Mesenteric fat pad (tissue), 1 donor: ENCODE measurements around the gene BICD1. TPM values are rescaled to one million over a fixed set of nuclear protein-coding genes. Genes with fewer than 3 reads are reported as not detected.

ENCODE experiments used
- DNase-seq: peaks from one replicate; pipeline ENCODE4 v3.0.0-alpha.2; 2020; ENCODE audit warnings: low spot score
- total RNA-seq: library from RNA; stranded (reverse); fragmentation: NEBNext Ultra II Directional; extraction: Animal tissue kit (Norgen Biotek cat#: 25700); gene quantifications from one replicate; pipeline ENCODE4 v1.2.1, GENCODE V29; 2021
- donor health status: DM: yes; HTN: yes; CAD: no.

The BICD1 gene
- total RNA-seq, 1 donor from 2014 or later: 21.9 TPM

DNA sequence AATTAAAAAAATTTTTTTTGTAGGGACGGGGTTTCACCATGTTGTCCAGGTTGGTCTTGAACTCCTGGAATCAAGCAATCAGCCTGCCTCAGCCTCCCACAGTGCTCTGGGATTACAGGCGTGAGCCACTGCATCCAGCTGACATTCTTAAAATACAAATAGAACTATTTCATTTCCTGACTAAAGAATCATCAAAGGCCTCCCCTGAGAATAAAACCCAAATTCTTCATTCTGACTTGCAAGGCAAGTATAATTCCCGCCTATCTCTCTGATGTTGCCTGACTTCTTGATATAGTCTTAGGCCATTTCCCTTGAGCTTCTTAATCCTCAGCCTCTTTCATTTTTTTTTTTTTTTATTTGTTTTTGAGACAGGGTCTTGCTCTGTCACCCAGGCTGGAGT, 4.4 kb upstream of the BICD1 start:
- DNase-seq: no peak

DNA sequence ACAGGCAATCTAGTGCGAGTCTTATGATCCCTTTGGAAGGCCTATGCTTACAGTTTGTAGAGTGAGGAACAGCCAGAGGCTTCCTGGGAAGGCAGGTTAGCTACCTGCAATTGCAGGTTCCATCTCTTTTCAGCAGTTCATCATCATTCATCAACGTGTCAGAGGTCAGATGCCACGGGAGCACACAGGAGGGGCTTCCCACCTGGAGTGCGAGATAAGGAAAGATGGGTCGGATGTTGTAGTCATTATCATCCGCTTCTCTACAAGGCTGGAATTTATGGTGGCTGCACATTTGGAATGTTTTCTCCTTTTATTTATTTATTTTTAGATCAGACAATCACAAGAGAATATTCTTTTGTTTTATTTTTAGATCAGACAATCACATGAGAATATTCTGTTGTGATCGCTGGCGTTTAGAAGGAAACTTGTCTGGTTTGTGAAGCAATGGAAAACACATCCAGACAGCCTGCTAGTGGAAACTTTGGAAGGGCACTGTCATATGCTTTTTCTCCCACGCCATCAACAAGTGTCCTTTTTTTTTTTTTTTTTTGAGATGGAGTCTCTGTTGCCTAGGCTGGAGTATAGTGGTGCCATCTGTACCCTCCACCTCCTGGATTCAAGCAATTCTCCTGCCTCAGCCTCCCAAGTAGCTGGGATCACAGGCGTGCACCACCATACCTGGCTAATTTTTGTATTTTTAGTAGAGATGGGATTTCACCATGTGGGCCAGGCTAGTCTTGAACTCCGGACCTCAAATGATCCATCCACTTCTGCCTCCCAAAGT, 1.9 kb upstream of the BICD1 start:
- no peak for DNase-seq

DNA sequence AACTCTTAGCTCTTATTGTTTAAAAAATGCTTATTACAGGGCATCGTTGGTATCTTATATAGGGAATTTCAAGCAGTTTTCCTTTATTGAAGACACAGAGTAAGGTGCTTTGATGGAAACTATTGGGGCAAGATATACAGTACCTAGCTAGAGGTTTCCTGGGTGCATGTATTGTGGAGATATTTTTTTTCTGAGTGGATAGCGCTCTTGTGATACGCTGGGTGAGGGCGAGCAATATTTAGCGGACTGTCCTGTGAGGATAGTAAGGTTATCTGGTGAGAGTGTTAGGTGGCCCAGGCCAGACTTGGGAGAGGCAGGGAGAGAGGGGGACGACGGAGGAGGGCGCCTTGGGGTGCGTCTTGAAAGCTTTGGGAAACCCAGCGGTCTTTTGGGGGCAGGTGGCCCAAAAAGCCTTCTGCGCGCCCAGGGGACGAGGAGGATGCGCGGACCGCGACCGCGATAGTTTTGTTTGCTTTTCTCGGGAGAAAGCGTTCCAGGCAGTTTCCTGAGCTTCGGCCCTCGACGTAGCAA, 596 bp upstream of the BICD1 start:
- no peak for DNase-seq

DNA sequence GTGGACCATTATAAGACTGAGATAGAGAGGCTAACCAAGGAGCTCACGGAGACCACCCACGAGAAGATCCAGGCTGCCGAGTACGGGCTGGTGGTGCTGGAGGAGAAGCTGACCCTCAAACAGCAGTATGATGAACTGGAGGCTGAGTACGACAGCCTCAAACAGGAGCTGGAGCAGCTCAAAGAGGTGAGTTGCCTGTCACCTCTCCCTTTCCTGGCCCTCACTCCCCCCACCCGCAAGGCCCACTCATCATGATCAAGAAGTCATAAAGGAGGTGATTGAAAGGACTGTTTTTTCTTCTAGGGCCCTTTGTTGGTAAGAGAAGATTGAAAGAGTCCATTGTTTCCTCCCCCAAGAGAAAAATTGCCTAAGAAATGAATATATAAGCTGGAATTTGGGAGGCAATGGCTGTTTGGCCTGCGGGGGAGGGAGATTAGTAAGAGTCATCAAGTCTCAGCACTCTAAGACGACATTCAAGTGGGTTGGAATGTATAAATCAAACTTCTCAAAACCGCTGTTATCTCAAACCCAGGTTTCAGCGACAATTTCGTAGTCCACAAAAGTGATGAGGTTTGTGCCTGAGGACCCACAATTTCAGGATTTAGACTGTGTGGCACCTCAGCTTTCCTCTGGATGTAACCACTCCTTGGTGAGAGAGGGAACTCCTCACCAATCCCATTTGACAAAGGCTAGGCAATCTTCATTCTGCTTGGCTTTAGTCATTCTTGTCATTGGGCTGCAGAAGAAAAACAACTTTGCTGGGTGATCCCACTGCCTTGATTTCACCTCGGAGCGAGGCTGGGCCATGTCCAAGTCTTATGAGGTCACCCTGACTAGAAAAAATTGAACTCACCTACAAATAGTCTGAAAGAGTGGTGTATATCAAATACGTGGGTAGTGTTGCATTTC, 966 bp downstream of the BICD1 start:
- DNase-seq: no peak

DNA sequence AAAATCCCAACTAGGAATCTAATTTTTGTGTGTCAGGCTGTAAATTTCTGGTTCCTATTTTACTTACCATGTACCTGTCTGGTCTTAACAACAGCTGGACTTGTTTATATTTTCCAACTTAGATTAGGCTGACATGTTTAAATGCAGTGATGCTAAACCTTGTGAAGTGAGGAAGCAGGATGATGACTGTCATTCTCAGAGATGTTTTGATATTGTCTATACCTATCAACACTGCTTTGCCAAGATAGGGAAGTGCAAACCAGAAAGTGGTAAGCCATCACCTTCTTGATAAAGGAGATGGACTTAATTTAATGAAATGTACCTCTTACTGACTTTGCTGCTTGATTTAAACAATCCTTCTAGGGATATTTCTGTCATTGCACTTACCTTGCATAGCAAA, 2.1 kb downstream of the BICD1 start:
- no peak for DNase-seq

DNA sequence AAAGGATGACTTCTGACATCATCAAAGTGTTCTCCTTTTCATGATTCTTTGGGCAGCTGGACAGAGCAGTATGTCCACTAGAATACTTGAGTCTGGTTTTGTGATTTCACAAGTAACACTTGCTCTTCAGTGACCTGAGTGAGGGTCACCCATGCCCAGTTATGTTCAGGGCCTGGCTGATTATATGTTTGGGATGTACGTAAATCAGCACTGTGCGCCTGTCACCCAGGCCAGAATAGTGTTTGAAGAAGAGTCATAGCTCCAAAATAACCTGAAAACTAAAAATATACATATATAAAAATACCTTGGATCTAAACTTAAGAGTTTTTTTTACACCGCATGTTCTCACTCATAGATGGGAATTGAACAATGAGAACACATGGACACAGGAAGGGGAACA, 3.8 kb downstream of the BICD1 start:
- no peak for DNase-seq

DNA sequence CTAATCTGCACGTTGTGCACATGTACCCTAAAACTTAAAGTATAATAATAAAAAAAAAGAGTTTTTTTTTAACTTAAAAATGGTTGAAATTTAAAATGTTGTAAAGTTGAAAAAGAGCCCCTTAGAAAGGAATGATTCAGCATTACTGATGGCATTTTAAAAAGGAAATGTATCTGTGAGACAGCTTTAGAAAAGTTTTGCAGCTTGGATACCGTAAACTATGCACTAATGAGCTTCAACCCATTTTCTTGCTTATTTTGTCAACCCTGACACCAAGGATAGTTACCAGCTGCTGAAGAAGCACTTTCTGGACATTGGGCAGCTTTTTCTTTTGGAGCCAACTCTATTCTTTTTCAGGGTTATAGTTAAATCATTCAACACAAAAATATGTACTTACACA, 4.3 kb downstream of the BICD1 start:
- no peak for DNase-seq

DNA sequence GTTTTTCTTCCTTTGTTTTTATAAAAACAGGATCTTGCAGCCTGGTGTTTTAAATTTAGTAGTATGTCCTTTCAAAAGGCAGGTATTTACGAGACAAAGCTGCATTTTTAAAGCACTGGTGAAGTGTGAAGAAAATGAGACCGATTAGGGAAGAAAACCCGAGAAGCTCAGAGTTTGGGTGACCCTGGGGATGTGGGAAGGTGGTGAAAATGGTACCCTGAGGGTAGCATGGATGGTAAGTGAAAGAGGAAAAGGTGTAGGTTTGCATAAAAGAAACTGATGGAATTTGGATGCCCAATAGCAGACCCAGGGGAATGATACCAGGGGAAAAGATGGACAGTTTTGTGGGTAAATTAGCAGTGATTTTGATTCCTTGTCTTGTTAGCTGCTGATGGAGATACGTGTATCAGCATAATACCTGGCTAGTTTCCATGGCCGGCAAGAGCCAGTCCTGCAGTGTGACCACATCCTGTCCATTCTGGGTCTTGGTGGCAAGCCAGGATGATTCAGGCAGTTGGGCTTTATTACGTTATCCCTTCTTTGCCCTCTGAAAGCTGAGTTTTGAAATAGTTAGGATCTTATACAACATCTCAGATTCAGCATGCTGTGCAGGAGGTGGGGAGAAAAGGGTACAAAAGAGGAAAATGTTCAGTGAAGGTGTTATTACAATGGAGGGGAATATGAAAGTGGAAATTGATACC, 8.9 kb downstream of the BICD1 start:
- no peak for DNase-seq

DNA sequence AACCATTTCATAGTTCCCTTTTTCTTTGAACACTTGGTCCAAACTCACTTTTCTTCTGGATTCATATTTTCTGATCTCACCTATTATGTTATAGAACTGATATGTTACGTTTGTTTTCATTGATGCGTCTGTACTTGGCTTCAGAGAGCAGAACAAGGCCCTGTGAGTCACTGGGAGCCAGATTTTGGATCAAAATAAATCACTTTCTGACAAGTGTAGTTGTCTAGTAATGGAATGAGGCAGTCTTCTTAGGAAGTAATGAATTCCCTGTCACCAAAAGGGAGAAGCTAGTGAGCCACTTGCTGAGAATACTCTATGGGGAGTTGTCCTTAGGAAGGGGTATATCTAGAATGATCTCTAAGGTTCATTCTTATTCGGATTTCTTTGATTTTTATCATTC, 10.2 kb downstream of the BICD1 start:
- DNase-seq: no peak

DNA sequence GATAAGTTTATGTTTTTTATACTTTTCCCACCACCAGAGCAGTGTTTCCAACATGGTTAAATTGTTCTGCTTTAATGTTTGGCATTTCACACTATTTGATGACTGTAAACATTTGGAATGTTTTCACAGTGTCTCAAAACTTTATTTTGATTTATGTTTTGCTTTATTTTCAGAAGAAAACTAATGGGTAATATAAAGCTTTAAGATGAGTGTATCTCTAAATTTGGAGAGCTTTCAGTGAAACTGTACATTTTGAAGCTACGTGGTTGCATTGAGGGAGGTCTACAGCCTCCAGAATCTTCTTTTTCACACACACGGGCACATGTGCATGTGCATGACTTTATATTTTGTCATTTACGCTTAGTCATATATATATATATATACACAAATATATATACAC, 10.7 kb downstream of the BICD1 start:
- DNase-seq: no peak

DNA sequence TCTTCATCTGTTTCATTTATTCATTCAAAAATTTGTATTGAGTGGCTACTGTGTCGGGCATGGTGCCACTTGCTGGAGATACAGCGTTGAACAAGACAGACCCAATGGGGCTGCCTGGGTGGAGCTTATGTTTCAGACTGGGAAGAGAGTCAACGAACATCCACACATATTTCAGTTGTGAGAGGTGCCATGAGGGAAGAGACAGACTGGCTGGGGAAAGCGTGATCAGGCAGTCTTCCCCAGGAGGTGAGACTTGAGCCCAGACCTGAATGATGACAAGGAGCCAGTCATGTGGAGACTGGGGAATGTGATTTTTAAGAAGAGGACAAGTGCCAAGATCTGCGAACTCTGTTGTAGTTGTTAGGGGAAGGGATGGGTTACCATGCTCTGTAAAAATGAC, 12.2 kb downstream of the BICD1 start:
- no peak for DNase-seq

DNA sequence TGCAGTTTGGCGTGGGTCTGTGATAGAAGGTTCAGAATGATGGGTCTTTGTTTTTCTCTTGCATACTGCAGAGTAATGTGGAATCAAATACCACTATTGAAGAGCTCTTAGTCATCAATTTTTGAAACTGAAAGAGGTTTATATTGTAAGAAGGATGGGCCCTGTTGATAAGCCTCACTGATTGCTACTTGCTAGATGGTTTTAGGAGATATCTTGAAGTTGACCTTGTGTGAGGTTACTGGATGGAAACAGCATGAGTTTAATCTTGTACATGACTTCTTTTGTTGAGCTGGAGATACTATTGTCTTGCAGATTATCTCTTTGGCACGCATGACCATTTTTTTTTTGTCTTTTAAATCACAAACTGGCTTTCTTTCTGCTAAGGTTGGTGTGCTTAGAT, 13.8 kb downstream of the BICD1 start:
- DNase-seq: no peak

DNA sequence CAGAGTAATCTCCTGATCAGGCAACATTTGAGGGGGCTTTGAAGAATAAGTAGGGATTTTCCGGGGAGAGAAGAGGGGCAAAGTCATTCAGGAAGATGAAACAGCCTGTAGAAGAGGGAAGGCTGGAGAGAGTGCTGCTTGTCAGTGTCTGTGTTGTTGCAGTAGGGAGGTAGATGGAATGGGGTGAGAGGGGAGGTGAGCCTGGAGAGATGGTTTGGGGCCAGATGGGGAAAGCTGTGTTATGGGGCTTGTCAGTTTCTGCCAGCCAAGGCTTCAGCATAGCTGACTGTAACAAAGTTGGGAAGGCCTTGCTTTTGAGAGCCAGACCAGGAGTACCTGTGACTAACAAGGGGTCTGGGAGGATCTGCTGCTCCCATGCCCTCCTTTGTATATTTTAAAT, 18.0 kb downstream of the BICD1 start:
- DNase-seq: no peak

DNA sequence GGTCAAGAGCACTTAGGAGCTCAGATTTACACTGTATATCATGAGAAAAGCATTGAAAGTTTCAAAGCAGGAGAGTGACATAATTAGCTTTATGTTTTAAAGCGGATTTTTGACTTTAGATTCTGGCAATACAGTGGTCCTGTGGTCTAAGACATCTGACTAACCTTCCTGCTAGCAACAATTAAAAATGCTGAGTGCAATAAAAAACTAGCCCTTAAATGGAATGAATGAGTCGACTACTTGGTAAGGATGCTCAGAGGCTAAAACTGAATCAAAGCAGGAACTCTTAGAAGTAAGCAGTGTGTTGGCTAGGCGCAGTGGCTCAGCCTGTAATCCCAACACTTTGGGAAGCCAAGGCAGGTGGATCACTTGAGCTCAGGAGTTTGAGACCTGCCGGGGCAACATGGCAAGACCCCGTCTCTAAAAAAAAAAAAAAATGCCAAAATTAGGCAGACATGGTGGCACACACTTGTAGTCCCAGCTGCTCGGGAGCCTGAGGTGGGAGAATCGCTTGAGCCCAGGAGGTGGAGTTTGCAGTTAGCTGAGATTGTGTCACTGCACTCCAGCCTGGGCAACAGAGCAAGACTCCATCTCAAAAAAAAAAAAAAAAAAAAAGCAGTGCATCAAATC, 18.9 kb downstream of the BICD1 start:
- no peak for DNase-seq

DNA sequence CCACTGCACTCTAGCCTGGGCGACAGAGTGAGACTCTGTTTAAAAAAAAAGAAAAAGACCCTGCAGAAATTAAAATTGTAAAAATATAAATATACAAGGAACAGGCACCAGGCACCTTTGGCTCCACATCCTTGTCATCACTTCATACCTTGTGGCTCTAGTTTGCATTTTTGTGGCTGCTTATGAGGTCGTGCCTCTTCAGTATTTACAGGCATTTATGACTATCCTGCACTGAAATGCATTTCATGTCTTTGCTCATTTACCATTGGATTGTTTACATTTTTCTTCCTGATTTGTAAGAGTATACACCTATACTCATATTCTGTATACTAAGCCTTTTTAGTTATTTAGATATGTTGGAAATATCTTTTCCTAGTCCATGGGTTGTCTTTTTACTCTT, 20.1 kb downstream of the BICD1 start:
- no peak for DNase-seq

DNA sequence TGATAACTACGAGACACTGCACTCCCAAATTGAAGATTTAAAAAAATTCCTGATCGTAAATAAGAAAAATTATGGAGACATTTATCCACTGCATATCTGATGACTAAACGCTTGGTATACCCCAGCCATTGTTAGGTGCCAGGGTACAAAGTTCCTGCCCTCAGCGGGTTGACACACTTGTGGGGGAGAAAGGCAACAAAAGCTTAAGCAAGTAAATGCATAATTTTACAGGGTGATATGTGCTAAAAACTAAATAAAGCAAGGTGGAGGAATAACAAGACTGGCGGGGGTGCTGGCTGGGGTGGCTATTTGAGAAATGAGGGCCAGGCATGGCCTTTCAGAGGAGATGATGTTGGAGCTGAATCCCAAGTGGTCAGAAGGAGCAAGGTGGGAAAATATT, 25.0 kb downstream of the BICD1 start:
- DNase-seq: no peak

DNA sequence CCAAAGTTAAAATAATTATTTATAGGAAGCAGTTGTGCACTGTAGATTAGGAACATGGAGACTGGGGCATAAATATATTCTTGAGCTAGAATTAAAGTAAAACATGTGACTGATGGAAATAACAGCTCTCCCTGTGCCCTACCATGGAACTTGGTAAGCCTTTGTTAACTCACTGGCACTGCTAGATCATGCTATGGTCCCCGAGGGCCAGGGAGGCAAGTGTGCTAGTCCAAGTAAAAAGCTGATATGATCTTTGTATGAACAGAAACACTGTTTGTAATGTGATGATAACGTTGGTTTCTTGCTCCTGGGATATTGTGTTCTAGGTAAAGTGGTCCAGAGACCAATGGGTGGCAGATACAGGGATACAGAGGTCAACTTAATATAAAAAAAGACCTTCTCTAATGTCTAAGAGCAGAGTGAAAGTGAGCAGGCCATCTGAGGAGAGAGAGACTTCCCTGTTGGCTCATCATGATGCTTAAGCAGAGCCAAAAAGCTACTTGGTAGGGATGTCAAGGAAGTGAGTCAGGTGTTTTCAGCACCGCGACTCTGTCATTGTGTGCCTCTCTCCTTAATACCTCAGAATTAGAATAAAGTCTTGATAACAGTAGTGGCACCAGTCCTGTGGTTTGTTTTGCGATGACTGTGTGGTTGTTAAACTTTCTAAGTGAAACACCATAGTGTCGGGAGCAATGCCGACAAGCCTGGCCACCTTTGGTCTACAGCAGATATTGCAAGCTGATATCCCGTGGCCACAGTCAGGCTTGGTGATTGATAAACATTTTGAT, 27.6 kb downstream of the BICD1 start:
- DNase-seq: no peak

DNA sequence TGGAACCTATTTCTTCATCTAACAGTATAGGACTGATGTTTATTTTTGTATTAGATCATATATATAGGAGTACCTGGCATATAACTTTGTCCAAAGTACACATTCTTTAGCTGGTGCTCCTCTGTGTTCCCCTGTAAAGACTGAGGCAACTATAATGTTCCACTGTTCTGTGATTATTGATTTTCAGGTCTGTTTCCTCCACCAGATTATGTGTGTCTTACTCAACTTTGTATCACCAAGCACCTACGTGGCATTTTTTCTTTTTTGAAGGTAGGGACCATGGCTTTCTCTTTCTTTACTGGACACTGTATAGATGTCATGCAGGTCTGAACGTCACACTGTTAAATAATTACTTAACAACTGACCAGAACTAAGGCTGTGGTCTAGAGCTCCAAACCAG, 29.3 kb downstream of the BICD1 start:
- DNase-seq: no peak

DNA sequence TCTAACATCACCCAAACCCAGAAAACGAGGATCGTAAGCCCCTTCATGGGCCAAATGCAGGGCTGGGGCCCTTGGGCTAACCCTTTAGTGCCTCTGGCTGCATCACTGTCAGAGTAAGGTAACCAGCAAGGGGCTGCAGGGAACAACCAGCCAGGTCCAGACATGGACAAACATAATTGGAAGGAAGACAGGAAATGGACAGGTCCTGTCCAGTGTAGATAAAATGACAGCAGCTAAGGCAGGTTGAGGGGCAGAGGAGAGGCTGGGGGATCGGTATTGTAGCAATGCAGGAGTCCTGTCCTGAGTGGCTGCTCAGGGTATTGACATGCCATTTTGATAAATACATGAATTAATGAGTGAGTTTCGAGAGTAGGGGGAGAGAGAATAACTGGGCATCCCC, 29.8 kb downstream of the BICD1 start:
- DNase-seq: no peak

DNA sequence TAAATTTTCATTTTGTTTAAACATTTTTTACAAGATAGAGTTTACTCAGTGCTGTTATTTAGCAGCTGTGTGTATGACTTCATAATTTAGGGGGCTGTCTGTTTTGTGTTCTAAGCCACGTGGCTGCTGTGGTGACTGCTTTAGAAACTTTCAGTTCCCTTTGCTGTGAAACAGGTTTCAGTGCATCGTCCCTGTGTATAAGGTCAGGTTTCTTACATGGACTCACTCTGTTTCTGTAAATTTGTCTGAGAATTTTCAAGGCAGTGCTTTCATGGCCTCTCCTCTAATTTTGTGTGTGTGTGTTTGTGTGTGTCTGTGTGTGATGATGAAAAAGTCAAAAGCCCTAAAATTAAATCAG, 32.4 kb downstream of the BICD1 start:
- no peak for DNase-seq

DNA sequence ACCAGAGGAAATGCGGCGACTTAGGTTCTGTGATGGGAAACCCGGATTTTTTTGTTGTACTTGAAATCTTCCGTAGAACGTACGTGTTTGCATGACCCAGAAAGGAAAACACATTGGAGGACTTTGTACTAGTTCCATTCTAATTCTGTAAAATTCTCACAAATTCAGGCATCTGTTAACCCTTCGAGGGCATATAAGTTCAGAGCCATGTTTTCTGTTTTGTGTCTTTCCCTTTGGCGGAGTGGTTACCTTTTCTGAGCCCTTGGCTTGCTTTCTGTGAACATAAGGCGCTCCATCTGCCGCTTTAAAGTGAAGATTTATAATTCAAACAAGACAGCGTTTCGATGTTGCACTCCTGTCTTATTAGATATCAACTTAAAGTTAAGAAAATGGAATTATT, 34.2 kb downstream of the BICD1 start:
- no peak for DNase-seq
